Activated naive CD8-positive, alpha-beta T cell treated with anti-CD3 and anti-CD28 coated beads, Interleukin-2, amount 50 U/mL, for 16 hours (primary cell): Measurements from ENCODE around the gene TEAD1.

Experiments
- DNase-seq: peaks from one replicate; pipeline ENCODE4 v3.0.0-alpha.2; 2020; ENCODE audit warnings: low read depth, low spot score

The TEAD1 gene

GRCh38 chr11:12936200-12936599, 262.0 kb downstream of the TEAD1 start:
- no peak for DNase-seq

- DNase-seq, result no peak
Observed at GRCh38 chr11:12938590-12939247, 264.5 kb downstream of the TEAD1 start.

DNA sequence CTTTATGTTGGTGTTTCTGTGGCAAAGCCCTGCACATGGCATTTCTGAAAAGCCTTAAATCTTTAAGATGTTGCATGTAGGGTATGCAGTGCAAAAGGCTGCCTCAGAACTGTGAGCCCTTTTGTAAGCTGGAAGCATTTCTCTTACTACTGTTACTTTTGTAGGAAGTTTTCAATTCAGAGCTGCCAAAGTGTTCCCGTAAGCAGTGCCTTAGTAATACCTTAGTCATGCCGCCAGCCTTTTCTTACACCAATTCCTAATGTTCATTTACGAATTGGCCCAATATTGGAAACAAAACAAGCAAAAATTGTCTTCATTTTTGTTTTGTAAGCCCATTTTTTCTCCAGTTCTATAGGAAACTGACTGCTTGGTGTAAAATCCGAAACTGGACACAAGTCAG, 267.4 kb downstream of the TEAD1 start:
- no peak for DNase-seq

DNA sequence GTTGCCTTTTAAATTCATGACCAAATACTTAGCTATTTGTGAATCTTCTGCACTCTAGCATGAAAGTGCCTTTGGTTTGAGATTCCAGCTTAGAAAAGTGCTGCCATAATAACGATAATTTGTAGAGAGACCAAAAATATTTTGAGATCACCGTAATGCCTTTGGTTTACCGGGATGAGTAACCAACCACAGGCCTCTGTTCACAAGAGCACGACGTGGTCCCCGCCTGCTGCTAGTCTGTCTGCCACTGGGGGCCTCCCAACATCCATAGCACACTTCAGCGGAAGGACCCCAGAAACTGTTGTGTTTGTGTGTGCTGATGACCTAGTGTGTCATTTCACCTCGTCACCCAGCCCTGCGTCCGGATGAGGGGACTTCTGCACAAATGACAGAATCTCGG, 267.9 kb downstream of the TEAD1 start:
- no peak for DNase-seq

GRCh38 chr11:12943311-12943710, 269.1 kb downstream of the TEAD1 start:
- DNase-seq, result no peak

GRCh38 chr11:12944889-12945288, 270.7 kb downstream of the TEAD1 start:
- DNase-seq, result no peak

- no peak for DNase-seq
Observed at GRCh38 chr11:12949453-12949852, 275.2 kb downstream of the TEAD1 start.

- DNase-seq, result no peak
Observed at GRCh38 chr11:12950670-12951069, 276.4 kb downstream of the TEAD1 start.

- no peak for DNase-seq
Observed at GRCh38 chr11:12951376-12951775, 277.2 kb downstream of the TEAD1 start.

- no peak for DNase-seq
Observed at GRCh38 chr11:12952094-12952493, 277.9 kb downstream of the TEAD1 start.

- no peak for DNase-seq
Observed at GRCh38 chr11:12958986-12959385, 284.8 kb downstream of the TEAD1 start.

DNA sequence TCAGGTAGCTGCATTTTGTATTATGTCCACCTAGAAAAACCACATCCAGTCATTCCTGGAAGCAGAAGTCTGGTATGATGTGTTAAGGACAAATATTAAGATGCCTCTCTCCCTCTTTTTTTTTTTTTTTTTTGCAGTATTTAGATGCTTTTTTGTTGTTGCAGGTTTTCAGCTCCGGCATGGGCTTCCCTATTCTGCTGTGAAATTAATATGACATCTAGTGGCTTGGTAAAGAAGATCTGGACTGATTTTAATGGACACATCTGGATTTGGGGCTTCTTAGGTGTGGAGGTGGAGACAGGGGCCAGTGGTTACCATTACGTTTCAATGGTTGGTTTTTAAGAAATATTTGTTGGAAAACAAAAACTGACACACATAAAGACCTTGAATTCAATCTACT, 287.4 kb downstream of the TEAD1 start:
- DNase-seq, result no peak

- DNase-seq, result no peak
Observed at GRCh38 chr11:12962306-12962705, 288.1 kb downstream of the TEAD1 start.

- DNase-seq, result no peak
Observed at GRCh38 chr11:12963051-12963450, 288.8 kb downstream of the TEAD1 start.

GRCh38 chr11:12963792-12964536, 289.7 kb downstream of the TEAD1 start:
- DNase-seq, result peak; percentile 2

DNA sequence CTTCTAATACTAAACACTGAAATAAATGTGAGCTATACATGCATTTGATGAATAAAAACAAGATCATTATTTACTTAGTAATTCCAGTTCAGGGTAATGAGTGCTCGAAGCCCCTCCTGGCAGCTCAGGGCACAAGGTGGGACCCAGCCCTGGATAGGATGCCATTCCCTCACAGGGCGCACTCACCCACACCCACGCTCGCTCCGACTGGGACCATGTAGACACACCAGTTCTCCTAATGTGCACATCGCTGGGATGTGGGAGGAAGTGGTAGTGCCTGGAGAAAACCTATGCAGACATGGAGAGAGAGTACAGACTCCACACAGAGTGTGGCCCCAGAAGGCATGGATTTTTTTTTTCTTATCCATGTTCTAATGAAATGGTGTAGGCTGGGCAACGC, 290.4 kb downstream of the TEAD1 start:
- DNase-seq, result no peak

GRCh38 chr11:12966002-12966401, 291.8 kb downstream of the TEAD1 start:
- DNase-seq, result no peak

DNA sequence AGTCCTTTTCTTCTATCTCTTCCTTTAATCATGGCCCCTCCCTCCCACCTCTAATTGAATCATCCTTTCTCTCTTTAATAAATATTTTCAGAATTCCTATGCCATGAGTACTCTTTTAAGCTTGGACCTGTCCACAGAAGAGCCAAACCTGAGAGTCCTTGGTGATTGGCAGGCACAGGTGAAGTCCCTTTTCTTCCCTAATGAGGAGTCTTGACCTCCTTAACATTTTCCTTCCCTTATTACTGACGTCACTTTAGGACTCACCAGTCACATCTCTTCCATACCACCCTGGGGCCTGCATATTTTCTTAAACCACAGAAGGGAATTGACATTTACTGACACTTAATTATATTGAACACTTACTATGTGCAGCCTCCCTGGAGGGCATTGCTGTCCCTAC, 293.9 kb downstream of the TEAD1 start:
- no peak for DNase-seq

- DNase-seq, result no peak
Observed at GRCh38 chr11:12968826-12969225, 294.6 kb downstream of the TEAD1 start.

DNA sequence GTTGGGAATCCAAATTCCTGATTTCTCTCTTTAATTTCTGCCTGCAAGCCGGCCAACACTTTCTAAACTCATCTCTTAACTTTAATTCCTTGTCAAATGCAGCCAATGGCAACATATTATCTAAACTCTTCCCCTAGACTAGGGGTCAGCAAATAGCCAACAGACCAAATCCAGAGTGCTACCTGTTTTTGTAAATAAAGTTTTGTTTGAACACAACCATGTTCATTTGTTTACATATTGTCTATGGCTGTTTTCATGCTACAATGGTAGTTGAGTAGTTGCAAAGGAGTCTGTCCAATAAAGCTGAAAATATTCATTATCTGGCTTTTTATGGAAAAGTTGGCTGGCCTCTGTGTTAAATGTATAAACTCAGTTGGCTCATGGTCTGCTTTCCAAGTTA, 297.7 kb downstream of the TEAD1 start:
- DNase-seq, result no peak

DNA sequence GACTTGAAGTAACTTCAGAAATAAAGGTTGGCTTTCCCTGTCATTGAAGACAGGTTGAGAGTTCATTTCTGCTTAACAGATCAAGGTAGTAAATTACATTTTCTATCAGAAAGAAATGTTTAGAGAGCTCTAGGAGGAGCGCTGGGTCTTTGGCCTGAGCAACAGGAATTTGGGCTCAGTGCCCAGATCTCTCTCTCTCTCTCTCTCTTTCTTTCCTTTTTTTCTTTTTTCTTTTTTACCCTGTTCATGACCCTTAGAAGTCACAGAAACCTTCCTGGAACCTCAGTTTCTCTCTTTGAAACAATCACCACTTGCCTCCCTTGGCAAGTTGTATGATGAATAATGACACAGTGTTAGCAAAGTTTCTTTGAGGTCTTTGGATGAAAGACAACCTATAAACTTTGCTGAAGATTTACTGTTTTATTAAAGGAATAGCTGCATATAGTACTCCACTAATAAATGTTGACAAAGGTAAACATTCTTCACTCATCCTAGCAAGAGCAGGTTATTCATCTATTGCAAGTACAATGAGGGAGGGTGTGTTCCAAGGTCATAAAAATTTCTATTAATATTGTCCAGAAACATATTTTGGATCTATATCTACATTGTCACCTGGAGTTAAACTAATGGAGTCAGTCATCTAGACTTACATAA, 299.4 kb downstream of the TEAD1 start:
- no peak for DNase-seq

GRCh38 chr11:12975195-12975594, 301.0 kb downstream of the TEAD1 start:
- no peak for DNase-seq
